HCT116 (cell line): ENCODE data around the gene UVRAG. TPM values are rescaled to one million over a fixed set of nuclear protein-coding genes. Genes with fewer than 3 reads are reported as not detected.

Source experiments
- ATAC-seq: fragments of 200-7000 bp; cut with Tn5 transposase; 2 replicates; pipeline ENCODE4 v1.9.1; 2020; ENCODE audit warnings: mild to moderate bottlenecking, moderate library complexity
- BruUV-seq: library from RNA; stranded (reverse); fragments of 400-500 nt; replicated peaks from 2 replicates; lab custom pipeline; 2021; lab: Mats Ljungman, UMichigan
- CTCF ChIA-PET: fragments of 300-600 bp; sonication (Branson Sonifier 250); formaldehyde crosslinking; loops from one replicate; lab custom pipeline; 2021; ENCODE audit warnings: antibody characterized with exemption; lab: Charles Lee
- POLR2A ChIA-PET: fragments of 300-600, 350-600 bp; sonication (Branson Sonifier 250); formaldehyde crosslinking; loops from one replicate; lab custom pipeline; 2021; ENCODE audit warnings: antibody characterized with exemption; lab: Charles Lee
- RAD21 ChIA-PET, 2 experiments: fragments of 300-600 bp; sonication (Branson Sonifier 250); formaldehyde crosslinking; loops; one replicate each; lab custom pipeline; 2023; ENCODE audit warnings: low total read pairs in 2 of 2; ENCODE audit not compliant: uncharacterized antibody in 2 of 2, unreplicated experiment in 2 of 2, low non-redundant PET in 1 of 2; lab: Charles Lee
- DNase-seq: peaks from one replicate; pipeline ENCODE4 v3.0.0-alpha.2; 2010; ENCODE audit warnings: low read depth, low spot score
- H2AFZ ChIP-seq: fragments of 200-600 bp; shearing (Covaris generic), sonication (generic); 2 replicates; pipeline ENCODE4 v1.6.1; 2017; ENCODE audit warnings: low read depth, mixed run types, mixed read lengths, antibody characterized with exemption, low read length; ENCODE audit not compliant: poor library complexity, severe bottlenecking
- H3K27ac ChIP-seq: 2 replicates; pipeline ENCODE4 v1.5.1; 2012; ENCODE audit warnings: low read depth, low read length
- H3K27me3 ChIP-seq: fragments of 200-600 bp; sonication (generic); 2 replicates; pipeline ENCODE4 v1.6.1; 2016; ENCODE audit warnings: mixed run types, low read length, mixed read lengths; ENCODE audit not compliant: insufficient read depth
- H3K36me3 ChIP-seq, 2 experiments: fragments of 200-500 bp in 1 of 2; fragments of 200-600 bp in 1 of 2; sonication (Bioruptor generic) in 1 of 2; sonication (generic) in 1 of 2; 2 replicates each; pipeline versions ENCODE4 v1.5.1 to v1.6.1; 2014 to 2016; ENCODE audit warnings: low read length in 2 of 2, inconsistent platforms in 1 of 2, mixed read lengths in 1 of 2, mixed run types in 1 of 2; ENCODE audit not compliant: insufficient read depth in 2 of 2, control insufficient read depth in 1 of 2
- H3K4me1 ChIP-seq, 2 experiments: fragments of 200-600 bp in 1 of 2; sonication (generic) in 1 of 2; 2 replicates each; pipeline versions ENCODE4 v1.5.1 to v1.6.1; 2012 to 2017; ENCODE audit warnings: low read length in 2 of 2, inconsistent platforms in 1 of 2, mild to moderate bottlenecking in 1 of 2, mixed read lengths in 1 of 2, mixed run types in 1 of 2, moderate library complexity in 1 of 2; ENCODE audit not compliant: insufficient read depth in 2 of 2, control insufficient read depth in 1 of 2
- H3K4me2 ChIP-seq: fragments of 200-600 bp; sonication (generic); 2 replicates; pipeline ENCODE4 v1.6.1; 2017; ENCODE audit warnings: mixed run types, low read length, mixed read lengths
- H3K4me3 ChIP-seq, 2 experiments: fragments of 200-600 bp in 1 of 2; sonication (generic) in 1 of 2; replicated peaks in 1 of 2; 2 replicates each; pipeline ENCODE4 v1.5.1; 2011 to 2016; ENCODE audit warnings: low read length in 2 of 2, control low read depth in 1 of 2, low read depth in 1 of 2, mild to moderate bottlenecking in 1 of 2, mixed read lengths in 1 of 2, mixed run types in 1 of 2
- H3K79me2 ChIP-seq: fragments of 200-600 bp; sonication (generic); 2 replicates; pipeline ENCODE4 v1.6.1; 2017; ENCODE audit warnings: mild to moderate bottlenecking, mixed run types, low read length, moderate library complexity, mixed read lengths; ENCODE audit not compliant: insufficient read depth
- H3K9ac ChIP-seq: fragments of 200-600 bp; sonication (generic); 2 replicates; pipeline ENCODE4 v1.6.1; 2016; ENCODE audit warnings: low read length, mixed read lengths
- H3K9me2 ChIP-seq: fragments of 200-600 bp; sonication (generic), shearing (Covaris generic); 2 replicates; pipeline ENCODE4 v1.6.1; 2017; ENCODE audit warnings: mixed run types, mild to moderate bottlenecking, moderate library complexity; ENCODE audit not compliant: insufficient read depth
- H3K9me3 ChIP-seq, 2 experiments: fragments of 200-500 bp in 1 of 2; fragments of 200-600 bp in 1 of 2; sonication (Bioruptor generic) in 1 of 2; sonication (generic) in 1 of 2; 2 replicates each; pipeline ENCODE4 v1.6.1; 2014 to 2017; ENCODE audit warnings: low read length in 2 of 2, mixed read lengths in 2 of 2, inconsistent platforms in 1 of 2, low read depth in 1 of 2, mild to moderate bottlenecking in 1 of 2, mixed run types in 1 of 2, moderate library complexity in 1 of 2; ENCODE audit not compliant: control insufficient read depth in 1 of 2, insufficient read depth in 1 of 2
- H4K20me1 ChIP-seq: fragments of 200-600 bp; sonication (generic), shearing (Covaris generic); 2 replicates; pipeline ENCODE4 v1.6.1; 2017; ENCODE audit warnings: mixed run types, mild to moderate bottlenecking, moderate library complexity; ENCODE audit not compliant: insufficient read depth
- CBX3 ChIP-seq: IDR thresholded peaks from 2 replicates; pipeline ENCODE4 v1.6.1; 2012; ENCODE audit warnings: low read depth
- CEBPB ChIP-seq: IDR thresholded peaks from 2 replicates; pipeline ENCODE4 v1.6.1; 2012; ENCODE audit warnings: low read depth
- EGR1 ChIP-seq: IDR thresholded peaks from 2 replicates; pipeline ENCODE4 v1.6.1; 2012; ENCODE audit warnings: low read depth
- ELF1 ChIP-seq: IDR thresholded peaks from 2 replicates; pipeline ENCODE4 v1.6.1; 2012; ENCODE audit warnings: low read depth, borderline replicate concordance
- EZH2phosphoT487 ChIP-seq: fragments of 200-600 bp; IDR thresholded peaks from 2 replicates; pipeline ENCODE4 v1.6.1; 2018; ENCODE audit warnings: antibody characterized with exemption, borderline replicate concordance
- FOSL1 ChIP-seq: IDR thresholded peaks from 2 replicates; pipeline ENCODE4 v1.6.1; 2012; ENCODE audit warnings: low read depth
- JUND ChIP-seq: IDR thresholded peaks from 2 replicates; pipeline ENCODE4 v1.6.1; 2012
- POLR2A ChIP-seq: IDR thresholded peaks from 2 replicates; pipeline ENCODE4 v1.7.0; 2011; ENCODE audit warnings: borderline replicate concordance; ENCODE audit not compliant: insufficient read depth, insufficient read length; ENCODE audit errors: extremely low read depth
- RAD21 ChIP-seq: IDR thresholded peaks from 2 replicates; pipeline ENCODE4 v1.6.1; 2012; ENCODE audit warnings: low read depth, mild to moderate bottlenecking
- SP1 ChIP-seq: IDR thresholded peaks from 2 replicates; pipeline ENCODE4 v1.6.1; 2012; ENCODE audit warnings: low read depth
- SRF ChIP-seq: IDR thresholded peaks from 2 replicates; pipeline ENCODE4 v1.6.1; 2012; ENCODE audit warnings: low read depth
- TCF7L2 ChIP-seq: IDR thresholded peaks from 2 replicates; pipeline ENCODE4 v1.7.0; 2011; ENCODE audit warnings: borderline replicate concordance, inconsistent platforms; ENCODE audit not compliant: insufficient read depth, insufficient read length; ENCODE audit errors: extremely low read depth
- YY1 ChIP-seq: IDR thresholded peaks from 2 replicates; pipeline ENCODE4 v1.6.1; 2011; ENCODE audit warnings: low read length, low read depth, moderate library complexity, mild to moderate bottlenecking; ENCODE audit not compliant: insufficient replicate concordance; ENCODE audit errors: extremely low read depth
- intact Hi-C: fragments of 100-400 bp; cut with micrococcal nuclease; formaldehyde crosslinking; loops from 2 replicates; pipeline ENCODE4 v1.10.0; 2022
- total RNA-seq: library from RNA; stranded (reverse); gene quantifications from one replicate; pipeline ENCODE4 v1.2.1, GENCODE V29; 2021; ENCODE audit not compliant: unreplicated experiment
- TF ChIP-seq, protein P1 (sequence below): IDR thresholded peaks from 2 replicates; pipeline ENCODE4 v1.6.1; 2012
- TF ChIP-seq, protein P2 (sequence below): IDR thresholded peaks from 2 replicates; pipeline ENCODE4 v1.6.1; 2011; ENCODE audit warnings: mild to moderate bottlenecking, low read length, moderate library complexity; ENCODE audit not compliant: insufficient replicate concordance; ENCODE audit errors: extremely low read depth
- TF ChIP-seq, protein P3 (sequence below): IDR thresholded peaks from 2 replicates; pipeline ENCODE4 v1.6.1; 2012

UVRAG gene
- total RNA-seq, 1 experiment from 2014 or later = 12.3 TPM

DNA sequence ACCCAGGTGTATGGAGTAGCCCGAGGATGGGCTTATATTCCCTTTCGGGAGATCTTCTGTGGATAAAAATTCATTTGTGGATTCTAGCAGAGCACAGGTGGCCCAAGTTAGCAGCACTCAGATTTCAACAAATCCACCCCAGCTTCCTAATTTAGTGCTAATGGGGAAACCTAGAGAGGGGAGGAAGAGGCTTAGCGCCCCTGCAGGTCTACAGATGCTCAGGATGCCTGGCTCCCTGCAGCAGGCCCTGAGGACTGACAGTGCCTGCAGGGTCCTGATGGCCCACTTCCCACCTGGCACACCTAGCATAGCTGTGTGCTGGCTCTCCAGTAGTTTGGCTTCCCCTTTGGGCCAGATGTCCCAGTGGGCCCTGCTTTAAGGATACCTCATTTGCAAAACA is 40.0 kb upstream of the UVRAG start (continued):
- TF ChIP-seq SP1 = no peak
- TF ChIP-seq TCF7L2 = no peak
- no peak for TF ChIP-seq FOSL1
- no peak for TF ChIP-seq EGR1
- no peak for TF ChIP-seq ELF1

DNA sequence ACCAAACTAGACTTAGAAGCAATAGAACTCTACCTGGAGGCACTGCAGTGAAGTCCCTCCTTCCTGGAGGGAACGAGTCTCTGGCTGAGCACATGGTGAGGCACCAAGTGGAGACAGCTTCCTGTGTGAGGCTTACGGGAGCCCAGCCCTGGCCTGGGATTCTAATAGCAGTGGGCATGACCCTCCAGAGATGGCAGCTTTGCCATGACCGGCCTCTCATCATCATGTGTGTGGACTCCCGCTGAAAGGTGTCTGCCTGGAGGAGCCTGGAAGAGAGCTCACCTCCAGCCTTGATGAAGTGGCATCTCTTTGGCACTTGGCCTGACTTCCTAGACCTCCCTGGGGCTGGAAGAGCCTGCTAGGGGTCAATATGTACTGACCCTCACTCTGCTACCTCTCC is 38.5 kb upstream of the UVRAG start:
- Histone ChIP-seq H3K9ac (no peak overlapping the region), H3K4me2 (no peak overlapping the region), H4K20me1 (no peaks in the 10 kb centered on the region), H3K27me3 (no peaks in the 10 kb centered on the region), H3K36me3 (no peaks in the 10 kb centered on the region), H3K4me3 (no peak overlapping the region), H2AFZ (no peak overlapping the region), H3K27ac (no peak overlapping the region), H3K9me3 (no peaks in the 10 kb centered on the region), H3K9me2 (no peaks in the 10 kb centered on the region), H3K4me1 (peaks cover 0 to 14% of the 10 kb centered on the region in 2 experiments; a peak in 2 of 4 replicates), H3K79me2 (no peaks in the 10 kb centered on the region)
- ChIA-PET RAD21 (no interaction called here), CTCF (no interaction called here), POLR2A (no interaction called here)
- no TSS peak for BruUV-seq
- TF ChIP-seq, protein P1, sequence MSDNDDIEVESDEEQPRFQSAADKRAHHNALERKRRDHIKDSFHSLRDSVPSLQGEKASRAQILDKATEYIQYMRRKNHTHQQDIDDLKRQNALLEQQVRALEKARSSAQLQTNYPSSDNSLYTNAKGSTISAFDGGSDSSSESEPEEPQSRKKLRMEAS = no peak
- TF ChIP-seq SRF (no peak), RAD21 (no peak), YY1 (no peak), CBX3 (no peak), EZH2phosphoT487 (no peak), EGR1 (no peak), JUND (no peak), POLR2A (no peak), FOSL1 (no peak), CEBPB (no peak), ELF1 (no peak)
- TF ChIP-seq, protein P2, sequence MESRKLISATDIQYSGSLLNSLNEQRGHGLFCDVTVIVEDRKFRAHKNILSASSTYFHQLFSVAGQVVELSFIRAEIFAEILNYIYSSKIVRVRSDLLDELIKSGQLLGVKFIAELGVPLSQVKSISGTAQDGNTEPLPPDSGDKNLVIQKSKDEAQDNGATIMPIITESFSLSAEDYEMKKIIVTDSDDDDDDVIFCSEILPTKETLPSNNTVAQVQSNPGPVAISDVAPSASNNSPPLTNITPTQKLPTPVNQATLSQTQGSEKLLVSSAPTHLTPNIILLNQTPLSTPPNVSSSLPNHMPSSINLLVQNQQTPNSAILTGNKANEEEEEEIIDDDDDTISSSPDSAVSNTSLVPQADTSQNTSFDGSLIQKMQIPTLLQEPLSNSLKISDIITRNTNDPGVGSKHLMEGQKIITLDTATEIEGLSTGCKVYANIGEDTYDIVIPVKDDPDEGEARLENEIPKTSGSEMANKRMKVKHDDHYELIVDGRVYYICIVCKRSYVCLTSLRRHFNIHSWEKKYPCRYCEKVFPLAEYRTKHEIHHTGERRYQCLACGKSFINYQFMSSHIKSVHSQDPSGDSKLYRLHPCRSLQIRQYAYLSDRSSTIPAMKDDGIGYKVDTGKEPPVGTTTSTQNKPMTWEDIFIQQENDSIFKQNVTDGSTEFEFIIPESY = no peak
- TF ChIP-seq, protein P3, sequence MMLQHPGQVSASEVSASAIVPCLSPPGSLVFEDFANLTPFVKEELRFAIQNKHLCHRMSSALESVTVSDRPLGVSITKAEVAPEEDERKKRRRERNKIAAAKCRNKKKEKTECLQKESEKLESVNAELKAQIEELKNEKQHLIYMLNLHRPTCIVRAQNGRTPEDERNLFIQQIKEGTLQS = no peak
- DNase-seq = no peak
- no peak for ATAC-seq
- intact Hi-C loops = no loop called here
